Raji (cell line): ENCODE measurements around the gene ALK.

Source experiments
- POLR2A ChIP-seq: IDR thresholded peaks from 2 replicates; pipeline ENCODE4 v1.6.1; 2011; ENCODE audit warnings: low read depth, low read length, control low read depth; ENCODE audit not compliant: insufficient read depth

Gene ALK

GRCh38 chr2:29544917-29545316 is 376.5 kb downstream of the ALK start:
- TF ChIP-seq POLR2A, result no peak

- TF ChIP-seq POLR2A, result no peak
Measured at GRCh38 chr2:29544031-29544430, 377.4 kb downstream of the ALK start.

- no peak for TF ChIP-seq POLR2A
Measured at GRCh38 chr2:29535188-29535587, 386.2 kb downstream of the ALK start.

GRCh38 chr2:29532436-29532835 is 388.9 kb downstream of the ALK start:
- TF ChIP-seq POLR2A, result no peak

- no peak for TF ChIP-seq POLR2A
Measured at GRCh38 chr2:29531626-29532025, 389.8 kb downstream of the ALK start.

- TF ChIP-seq POLR2A, result no peak
Measured at GRCh38 chr2:29530281-29530680, 391.1 kb downstream of the ALK start.

GRCh38 chr2:29528891-29529520 is 392.4 kb downstream of the ALK start:
- no peak for TF ChIP-seq POLR2A

GRCh38 chr2:29528371-29528770 is 393.0 kb downstream of the ALK start:
- no peak for TF ChIP-seq POLR2A

- no peak for TF ChIP-seq POLR2A
Measured at GRCh38 chr2:29527947-29528346, 393.4 kb downstream of the ALK start.

- TF ChIP-seq POLR2A, result no peak
Measured at GRCh38 chr2:29526587-29527586, 394.5 kb downstream of the ALK start.

GRCh38 chr2:29525921-29526320 is 395.5 kb downstream of the ALK start:
- no peak for TF ChIP-seq POLR2A

- no peak for TF ChIP-seq POLR2A
Measured at GRCh38 chr2:29524652-29525051, 396.7 kb downstream of the ALK start.

GRCh38 chr2:29522951-29523669 is 398.3 kb downstream of the ALK start:
- no peak for TF ChIP-seq POLR2A

GRCh38 chr2:29520001-29520400 is 401.4 kb downstream of the ALK start:
- no peak for TF ChIP-seq POLR2A

GRCh38 chr2:29519338-29519925 is 402.0 kb downstream of the ALK start:
- TF ChIP-seq POLR2A, result no peak
